HepG2 (cell line): ENCODE data around the gene C1GALT1. TPM values are rescaled to one million over a fixed set of nuclear protein-coding genes. Genes with fewer than 3 reads are reported as not detected.

Experiments
- ATAC-seq: fragments of 200-7000 bp; cut with Tn5 transposase; 3 replicates; pipeline ENCODE4 v1.9.1; 2020; ENCODE audit warnings: mild to moderate bottlenecking, moderate library complexity
- BruUV-seq: library from RNA; stranded (reverse); fragments of 400-500 nt; replicated peaks from 2 replicates; lab custom pipeline; 2021; lab: Mats Ljungman, UMichigan
- CTCF ChIA-PET: fragments of 300-600 bp; formaldehyde crosslinking; extraction: SDS; loops from one replicate; lab custom pipeline; 2021; ENCODE audit warnings: low total read pairs, inconsistent platforms, low intra/inter-chr PET ratio; lab: Yijun Ruan, JAX
- POLR2A ChIA-PET: fragments of 350-600 bp; sonication (Branson Sonifier 250); formaldehyde crosslinking; loops from one replicate; lab custom pipeline; 2020; ENCODE audit warnings: antibody characterized with exemption, inconsistent platforms; lab: Yijun Ruan, JAX
- DNase-seq: peaks from one replicate; pipeline ENCODE4 v3.0.0-alpha.2; 2015; ENCODE audit warnings: low spot score
- FAIRE-seq: peaks from 3 replicates; lab custom pipeline; 2011; peaks lifted over from hg19 to GRCh38; lab: Jason Lieb, UNC
- H2AFZ ChIP-seq: one replicate; pipeline ENCODE4 v1.6.1; 2011; ENCODE audit warnings: low read length, inconsistent platforms
- H3K27ac ChIP-seq: fragments of 300-600 bp; 3 replicates; pipeline ENCODE4 v1.8.0; 2011; ENCODE audit warnings: mixed run types, mild to moderate bottlenecking, mixed read lengths, low read length, inconsistent platforms; ENCODE audit not compliant: insufficient read depth; ENCODE audit errors: extremely low read length
- H3K27me3 ChIP-seq, 2 experiments: fragments of 200-600 bp in 1 of 2; 2 replicates in 1 of 2; 3 replicates in 1 of 2; pipeline versions ENCODE4 v1.6.0 to v1.8.0; 2011; ENCODE audit warnings: low read length in 2 of 2, mild to moderate bottlenecking in 2 of 2, moderate library complexity in 2 of 2, inconsistent platforms in 1 of 2; ENCODE audit not compliant: insufficient read depth in 2 of 2, control insufficient read depth in 1 of 2
- H3K36me3 ChIP-seq, 2 experiments: fragments of 200-600 bp in 1 of 2; replicated peaks in 1 of 2; 2 replicates in 1 of 2; 3 replicates in 1 of 2; pipeline versions ENCODE4 v1.5.1 to v1.8.0; 2011; ENCODE audit warnings: low read length in 2 of 2, inconsistent platforms in 1 of 2; ENCODE audit not compliant: insufficient read depth in 2 of 2, control insufficient read depth in 1 of 2
- H3K4me1 ChIP-seq: 2 replicates; pipeline ENCODE4 v1.5.1; 2012; ENCODE audit warnings: low read length, inconsistent platforms; ENCODE audit not compliant: insufficient read depth
- H3K4me2 ChIP-seq: 2 replicates; pipeline ENCODE4 v1.6.0; 2011; ENCODE audit warnings: low read depth, low read length, inconsistent platforms
- H3K4me3 ChIP-seq, 3 experiments: fragments of 200-600 bp in 1 of 3; sonication (generic), shearing (Covaris generic) in 1 of 3; replicated peaks in 1 of 3; 2 replicates each; pipeline ENCODE4 v1.5.1; 2011 to 2016; ENCODE audit warnings: low read length in 3 of 3, inconsistent platforms in 2 of 3, low read depth in 2 of 3, mild to moderate bottlenecking in 2 of 3, control low read depth in 1 of 3, mixed read lengths in 1 of 3; ENCODE audit not compliant: insufficient read depth in 1 of 3
- H3K79me2 ChIP-seq: one replicate; pipeline ENCODE4 v1.6.1; 2011; ENCODE audit warnings: low read length, inconsistent platforms; ENCODE audit not compliant: insufficient read depth
- H3K9ac ChIP-seq: 2 replicates; pipeline ENCODE4 v1.6.0; 2011; ENCODE audit warnings: mild to moderate bottlenecking, low read depth, low read length, inconsistent platforms; ENCODE audit not compliant: insufficient read depth
- H3K9me3 ChIP-seq: 2 replicates; pipeline ENCODE4 v1.5.1; 2012; ENCODE audit warnings: mild to moderate bottlenecking, low read length
- H4K20me1 ChIP-seq: 2 replicates; pipeline ENCODE4 v1.6.0; 2011; ENCODE audit warnings: inconsistent platforms, mild to moderate bottlenecking, low read length, moderate library complexity; ENCODE audit not compliant: insufficient read depth
- AGO2 ChIP-seq: fragments of 200-400 bp; formaldehyde crosslinking; optimal IDR thresholded peaks from 2 replicates; pipeline ENCODE3; 2017; ENCODE audit warnings: mild to moderate bottlenecking, low read depth, low read length, moderate library complexity
- CTCF ChIP-seq: sonication (generic); formaldehyde crosslinking; IDR thresholded peaks from 2 replicates; pipeline ENCODE4 v1.5.0; 2020; ENCODE audit warnings: mild to moderate bottlenecking, missing genetic modification reagents, moderate library complexity
- E2F5 ChIP-seq: sonication (generic); formaldehyde crosslinking; conservative IDR thresholded peaks from 2 replicates; pipeline ENCODE4 v1.4.0; 2020; ENCODE audit warnings: missing genetic modification reagents
- EED ChIP-seq: sonication (generic); formaldehyde crosslinking; IDR thresholded peaks from 2 replicates; pipeline ENCODE4 v1.5.0; 2020; ENCODE audit warnings: mild to moderate bottlenecking, missing genetic modification reagents
- GATAD1 ChIP-seq: IDR thresholded peaks from 2 replicates; pipeline ENCODE4 v1.6.1; 2016; ENCODE audit warnings: missing genetic modification reagents, missing compliant biosample characterization
- GPN1 ChIP-seq: sonication (generic); formaldehyde crosslinking; IDR thresholded peaks from 2 replicates; pipeline ENCODE4 v1.5.1; 2020; ENCODE audit warnings: missing genetic modification reagents, borderline replicate concordance
- KMT2A ChIP-seq: sonication (generic); formaldehyde crosslinking; IDR thresholded peaks from 2 replicates; pipeline ENCODE4 v1.4.0; 2020; ENCODE audit warnings: missing genetic modification reagents
- NR2F6 ChIP-seq, 2 experiments: IDR thresholded peaks; 2 replicates each; pipeline ENCODE4 v1.6.1; 2016; ENCODE audit warnings: antibody characterized with exemption in 1 of 2, mild to moderate bottlenecking in 1 of 2
- RBM22 ChIP-seq: fragments of 200-400 bp; formaldehyde crosslinking; optimal IDR thresholded peaks from 2 replicates; pipeline ENCODE3; 2017; ENCODE audit warnings: mild to moderate bottlenecking, low read length, moderate library complexity
- ZNF138 ChIP-seq: sonication (generic); formaldehyde crosslinking; IDR thresholded peaks from 2 replicates; pipeline ENCODE4 v1.5.0; 2020; ENCODE audit warnings: mild to moderate bottlenecking, low read depth, missing genetic modification reagents
- ZNF331 ChIP-seq: sonication (generic); formaldehyde crosslinking; IDR thresholded peaks from 2 replicates; pipeline ENCODE4 v1.4.0; 2020; ENCODE audit warnings: missing genetic modification reagents
- ZNF33A ChIP-seq: sonication (generic); formaldehyde crosslinking; IDR thresholded peaks from 2 replicates; pipeline ENCODE4 v1.5.1; 2020; ENCODE audit warnings: missing genetic modification reagents, mild to moderate bottlenecking, moderate library complexity, borderline replicate concordance
- ZNF572 ChIP-seq: sonication (generic); formaldehyde crosslinking; IDR thresholded peaks from 2 replicates; pipeline ENCODE4 v1.5.1; 2020; ENCODE audit warnings: mild to moderate bottlenecking, missing genetic modification reagents
- WGBS: methylation state at CpG from one replicate; pipeline ENCODE4 v1.1.6; 2017; ENCODE audit warnings: low lambda C conversion rate; 5-methylcytosine and 5-hydroxymethylcytosine counted together
- in situ Hi-C: cut with HindIII; loops from 2 replicates; pipeline ENCODE4 v1.10.0; 2017; ENCODE audit warnings: low pct_unique_long_range_greater_than_20kb; ENCODE audit not compliant: extremely low pct_ligation_motif_present
- intact Hi-C: fragments of 100-400 bp; cut with micrococcal nuclease; formaldehyde crosslinking; loops from one replicate; pipeline ENCODE4 v1.10.0; 2022; ENCODE audit not compliant: unreplicated experiment
- polyA plus RNA-seq, 8 experiments: library from polyadenylated mRNA; depleted of rRNA in 3 of 8; stranded (reverse) in 7 of 8; unstranded in 1 of 8; fragments of >200 nt; fragmentation: Illumina TruSeq in 4 of 8; extraction: Trizol in 4 of 8; gene quantifications; 2 replicates each; pipeline versions ENCODE4 v1.2.1 to v1.2.3, GENCODE V29; 2011 to 2016; ENCODE audit warnings: low read depth in 4 of 8, missing spikeins in 1 of 8, mixed read lengths in 1 of 8; ENCODE audit not compliant: insufficient read depth in 1 of 8
- total RNA-seq, 5 experiments: library from RNA; depleted of rRNA; stranded (reverse); fragments of >200 nt; fragmentation: Illumina TruSeq; extraction: Trizol; gene quantifications; 2 replicates each; pipeline ENCODE4 v1.2.3, GENCODE V29; 2016; ENCODE audit warnings: low read depth in 1 of 5

Gene C1GALT1
- total and polyA plus RNA-seq, 2 of the 13 experiments (the other 11 are each of a cell fraction or from before 2014, with no cell fraction given): 57.1 to 65.9 TPM

DNA sequence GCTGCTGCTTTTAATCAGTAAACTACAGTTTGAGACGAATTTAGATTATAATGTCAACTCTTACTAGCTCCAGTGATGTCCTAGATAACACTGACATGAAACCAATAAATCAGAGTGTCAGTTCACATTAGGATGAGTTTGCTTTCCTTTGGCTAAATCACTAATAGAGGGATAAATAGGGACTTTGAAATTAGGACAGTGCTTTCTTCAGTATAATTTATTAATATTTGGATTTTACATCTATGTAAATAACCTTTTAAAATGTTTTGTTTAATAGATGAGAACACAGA lies 55.6 kb downstream of the C1GALT1 start (continued):
- TF ChIP-seq CTCF (CRISPR knock-in tag) (no peak), NR2F6 (IDR thresholded peaks at IDR 0.05) (no peak), NR2F6 (CRISPR knock-in tag; IDR thresholded peaks at IDR 0.05) (no peak)

DNA sequence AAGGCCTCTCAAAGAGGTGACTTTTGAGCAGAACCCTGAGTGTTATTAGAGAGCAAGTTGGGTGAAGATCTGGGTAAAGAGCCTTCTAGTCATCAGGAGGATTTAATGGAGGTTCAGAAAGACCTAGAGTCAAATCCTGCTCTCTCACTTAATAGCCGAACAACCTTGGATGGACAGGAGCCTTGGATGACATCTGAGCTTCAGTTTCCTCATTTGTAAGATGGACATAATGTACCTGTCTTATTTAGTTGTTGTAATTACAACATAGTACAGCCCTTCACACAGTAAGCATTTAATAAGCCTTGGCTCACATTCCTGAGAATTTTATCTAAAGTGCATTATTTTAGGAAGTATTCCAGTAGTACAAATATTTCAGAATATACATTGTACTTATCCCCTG lies 57.0 kb downstream of the C1GALT1 start:
- H3K9me3 ChIP-seq: no peaks in the 10 kb centered on the region
- peaks cover 5% of the 10 kb centered on the region for H3K79me2 ChIP-seq
- no peak overlapping the region for H3K4me2 ChIP-seq
- peaks cover 5% of the 10 kb centered on the region; the same call in 1 of the 2 replicates for H4K20me1 ChIP-seq
- H3K36me3 ChIP-seq: peaks cover 19 to 77% of the 10 kb centered on the region in 2 experiments
- BruUV-seq: no TSS peak
- in situ Hi-C loops (no loop called here), intact Hi-C loops (no loop called here)
- TF ChIP-seq ZNF331 (no peak), EED (CRISPR knock-in tag) (no peak), GPN1 (no peak), ZNF572 (CRISPR knock-in tag) (no peak), ZNF138 (CRISPR knock-in tag) (no peak), E2F5 (CRISPR knock-in tag) (no peak), KMT2A (CRISPR knock-in tag) (no peak), GATAD1 (no peak), ZNF33A (CRISPR knock-in tag) (no peak), RBM22 (peak; percentile 67), AGO2 (peak; percentile 4)
- CTCF ChIA-PET: no interaction called here
- H3K9ac ChIP-seq: no peak overlapping the region
- no peak for ATAC-seq
- H2AFZ ChIP-seq: no peak overlapping the region
- no peaks in the 10 kb centered on the region for H3K27me3 ChIP-seq
- no peaks in the 10 kb centered on the region for H3K4me1 ChIP-seq
- DNase-seq: no peak
- 100% methylated on average over 1 of the region's 1 CpG for WGBS
- POLR2A ChIA-PET: no interaction called here
- FAIRE-seq: no peak
- H3K4me3 ChIP-seq: no peak overlapping the region
- H3K27ac ChIP-seq: no peak overlapping the region
